ENCODE measurements around the gene CAPN11. TPM values are rescaled to one million over a fixed set of nuclear protein-coding genes. Genes with fewer than 3 reads are reported as not detected.

CAPN11 gene
- total RNA-seq, 1 experiment from 2014 or later, result not detected

GRCh38 chr6:44161997-44162338 lies 3.3 kb downstream of the CAPN11 start (continued):
- TF ChIP-seq REST (IDR thresholded peaks at IDR 0.05; ENCODE audit: low read depth), result no peak
- TF ChIP-seq EZH2phosphoT487 (IDR thresholded peaks at IDR 0.05; ENCODE audit: borderline replicate concordance), result no peak
- TF ChIP-seq ELF1 (IDR thresholded peaks at IDR 0.05; ENCODE audit: borderline replicate concordance, low read depth), result no peak
- TF ChIP-seq ZFX (IDR thresholded peaks at IDR 0.05), result no peak
- TF ChIP-seq SIN3A (IDR thresholded peaks at IDR 0.05; ENCODE audit: low read depth), result no peak
- TF ChIP-seq RAD21 (IDR thresholded peaks at IDR 0.05; ENCODE audit: low read depth), result no peak

GRCh38 chr6:44162876-44163625 lies 4.4 kb downstream of the CAPN11 start:
- Histone ChIP-seq H3K79me2 (ENCODE audit: insufficient read depth, low read length) (no peaks in the 10 kb centered on the region), H3K4me3 (replicated peaks in 1 of 2; ENCODE audit: low read depth in 1 of 2, low read length in 2 of 2) (no peak overlapping the region), H3K9me2 (ENCODE audit: insufficient read depth) (no peaks in the 10 kb centered on the region), H4K20me1 (ENCODE audit: insufficient read depth) (no peaks in the 10 kb centered on the region), H3K9ac (ENCODE audit: low read length) (no peak overlapping the region), H3K9me3 (ENCODE audit: control insufficient read depth in 1 of 2, insufficient read depth in 1 of 2, low read depth in 1 of 2, low read length in 2 of 2) (no peaks in the 10 kb centered on the region), H3K4me2 (ENCODE audit: low read length) (no peak overlapping the region), H3K27me3 (ENCODE audit: insufficient read depth, low read length) (peaks cover 12% of the 10 kb centered on the region), H3K27ac (ENCODE audit: low read depth, low read length) (no peak overlapping the region), H3K36me3 (ENCODE audit: control insufficient read depth in 1 of 2, insufficient read depth in 2 of 2, low read length in 2 of 2) (no peaks in the 10 kb centered on the region), H3K4me1 (ENCODE audit: control insufficient read depth in 1 of 2, insufficient read depth in 2 of 2, low read length in 2 of 2) (peaks cover 0 to 15% of the 10 kb centered on the region in 2 experiments; a peak in 2 of 4 replicates), H2AFZ (ENCODE audit: low read depth, low read length, poor library complexity, severe bottlenecking) (no peak overlapping the region)
- BruUV-seq (replicated peaks), result no TSS peak
- DNase-seq (ENCODE audit: low read depth, low spot score), result no peak
- intact Hi-C loops (cut with micrococcal nuclease), result no loop called here
- POLR2A ChIA-PET, result no interaction called here
- no peak for ATAC-seq
- RAD21 ChIA-PET (ENCODE audit: low non-redundant PET in 1 of 2, low total read pairs in 2 of 2, uncharacterized antibody in 2 of 2, unreplicated experiment in 2 of 2), result no interaction called here
- CTCF ChIA-PET, result interaction anchor here (1.4 kb wide), 1 partner anchor 66 kb away, joined by 3 read pairs; no protein-coding TSS in a partner anchor
- no peak for TF ChIP-seq ZFX (IDR thresholded peaks at IDR 0.05)
- no peak for TF ChIP-seq POLR2AphosphoS5 (IDR thresholded peaks at IDR 0.05; ENCODE audit: low read depth, low read length)
- TF ChIP-seq FOSL1 (IDR thresholded peaks at IDR 0.05; ENCODE audit: low read depth), result no peak
- TF ChIP-seq YY1 (IDR thresholded peaks at IDR 0.05; ENCODE audit: extremely low read depth, insufficient replicate concordance, low read depth, low read length), result no peak
- TF ChIP-seq TCF7L2 (IDR thresholded peaks at IDR 0.05; ENCODE audit: borderline replicate concordance, extremely low read depth, insufficient read depth, insufficient read length), result no peak
- no peak for TF ChIP-seq EGR1 (IDR thresholded peaks at IDR 0.05; ENCODE audit: low read depth)
- no peak for TF ChIP-seq REST (IDR thresholded peaks at IDR 0.05; ENCODE audit: low read depth)
- TF ChIP-seq SIN3A (IDR thresholded peaks at IDR 0.05; ENCODE audit: low read depth), result no peak
- TF ChIP-seq CBX3 (IDR thresholded peaks at IDR 0.05; ENCODE audit: low read depth), result no peak
- no peak for TF ChIP-seq CEBPB (IDR thresholded peaks at IDR 0.05; ENCODE audit: low read depth)
- TF ChIP-seq CTCF (IDR thresholded peaks at IDR 0.05 in 2 of 3, conservative IDR thresholded peaks at IDR 0.05 in 1 of 3; ENCODE audit: borderline replicate concordance in 1 of 3, insufficient read depth in 1 of 3, low read depth in 2 of 3, low read length in 2 of 3), result no peak

Data from HCT116 (cell line).